SHP77 (cell line): ENCODE data around the gene RAD21L1.

Experiments
- DNase-seq, 2 experiments: peaks; one replicate each; lab custom pipeline; 2025; lab: John Stamatoyannopoulos, UW

Gene RAD21L1

GRCh38 chr20:1225783-1226654, at the start of gene RAD21L1:
Gene RAD21L1, plus strand, starts transcription at chr20:1226044. Its CDS starts 2,410 bp downstream, at chr20:1228454.
- DNase-seq: no peak

- DNase-seq: no peak
Observed at GRCh38 chr20:1177680-1178079, 48.2 kb upstream of the RAD21L1 start.

- no peak for DNase-seq
Observed at GRCh38 chr20:1178103-1178502, 47.7 kb upstream of the RAD21L1 start.

- DNase-seq: no peak
Observed at GRCh38 chr20:1178623-1179022, 47.2 kb upstream of the RAD21L1 start.

- no peak for DNase-seq
Observed at GRCh38 chr20:1180949-1181348, 44.9 kb upstream of the RAD21L1 start.

GRCh38 chr20:1182106-1182505, 43.7 kb upstream of the RAD21L1 start:
- DNase-seq: no peak

- no peak for DNase-seq
Observed at GRCh38 chr20:1183153-1183552, 42.7 kb upstream of the RAD21L1 start.

- no peak for DNase-seq
Observed at GRCh38 chr20:1184260-1184637, 41.6 kb upstream of the RAD21L1 start.

GRCh38 chr20:1184638-1185315, 41.1 kb upstream of the RAD21L1 start, which contains the start of gene TMEM74B:
Gene TMEM74B, minus strand, starts transcription at chr20:1184981. Its CDS starts 1,180 bp downstream, at chr20:1183801.
- DNase-seq: no peak

GRCh38 chr20:1185316-1185741, 40.5 kb upstream of the RAD21L1 start:
- no peak for DNase-seq

- DNase-seq: peak; percentile 40 to 62
Observed at GRCh38 chr20:1185790-1186334, 40.0 kb upstream of the RAD21L1 start.

GRCh38 chr20:1186367-1186991, 39.4 kb upstream of the RAD21L1 start:
- DNase-seq: no peak

- no peak for DNase-seq
Observed at GRCh38 chr20:1187605-1188171, 38.2 kb upstream of the RAD21L1 start.

GRCh38 chr20:1188347-1188746, 37.5 kb upstream of the RAD21L1 start:
- no peak for DNase-seq

GRCh38 chr20:1189827-1190226, 36.0 kb upstream of the RAD21L1 start:
- DNase-seq: no peak

GRCh38 chr20:1190847-1191246, 35.0 kb upstream of the RAD21L1 start:
- no peak for DNase-seq

GRCh38 chr20:1191299-1191698, 34.5 kb upstream of the RAD21L1 start:
- DNase-seq: no peak

- DNase-seq: no peak
Observed at GRCh38 chr20:1195226-1195625, 30.6 kb upstream of the RAD21L1 start.

GRCh38 chr20:1196634-1197033, 29.2 kb upstream of the RAD21L1 start:
- no peak for DNase-seq

GRCh38 chr20:1197801-1198200, 28.0 kb upstream of the RAD21L1 start:
- no peak for DNase-seq

GRCh38 chr20:1198751-1199150, 27.1 kb upstream of the RAD21L1 start:
- DNase-seq: no peak
